Measurements from ENCODE around the gene TNNI3. TPM values are rescaled to one million over a fixed set of nuclear protein-coding genes. Genes with fewer than 3 reads are reported as not detected.

Gene TNNI3
- total RNA-seq, 1 experiment from 2014 or later = 0.92 TPM

- DNase-seq (ENCODE audit: low read depth) = peak; percentile 86
Measured at GRCh38 chr19:55147545-55148251, 9.8 kb downstream of the TNNI3 start.

GRCh38 chr19:55146705-55147273 is 10.7 kb downstream of the TNNI3 start:
- DNase-seq (ENCODE audit: low read depth) = no peak

GRCh38 chr19:55146078-55146704 is 11.3 kb downstream of the TNNI3 start:
- DNase-seq (ENCODE audit: low read depth) = no peak

GRCh38 chr19:55145232-55145631 is 12.3 kb downstream of the TNNI3 start:
- DNase-seq (ENCODE audit: low read depth) = no peak

- no peak for DNase-seq (ENCODE audit: low read depth)
Measured at GRCh38 chr19:55141696-55142095, 15.8 kb downstream of the TNNI3 start.

GRCh38 chr19:55137915-55138314 is 19.6 kb downstream of the TNNI3 start:
- no peak for DNase-seq (ENCODE audit: low read depth)

- no peak for DNase-seq (ENCODE audit: low read depth)
Measured at GRCh38 chr19:55136399-55137102, 21.0 kb downstream of the TNNI3 start.

- no peak for DNase-seq (ENCODE audit: low read depth)
Measured at GRCh38 chr19:55134736-55135135, 22.8 kb downstream of the TNNI3 start.

- no peak for DNase-seq (ENCODE audit: low read depth)
Measured at GRCh38 chr19:55133639-55134444, 23.7 kb downstream of the TNNI3 start.

GRCh38 chr19:55132453-55133129 is 24.9 kb downstream of the TNNI3 start:
- DNase-seq (ENCODE audit: low read depth) = no peak

GRCh38 chr19:55131421-55131820 is 26.1 kb downstream of the TNNI3 start:
- no peak for DNase-seq (ENCODE audit: low read depth)

- DNase-seq (ENCODE audit: low read depth) = no peak
Measured at GRCh38 chr19:55119053-55119452, 38.5 kb downstream of the TNNI3 start.

GRCh38 chr19:55118401-55118991 is 39.0 kb downstream of the TNNI3 start:
- peak; percentile 75 for DNase-seq (ENCODE audit: low read depth)

GRCh38 chr19:55117663-55118391 is 39.7 kb downstream of the TNNI3 start:
- peak; percentile 99 for DNase-seq (ENCODE audit: low read depth)

- no peak for DNase-seq (ENCODE audit: low read depth)
Measured at GRCh38 chr19:55116859-55117662, 40.5 kb downstream of the TNNI3 start, which contains the start of gene PPP1R12C. PPP1R12C (minus strand) TSS chr19:55117637; CDS start chr19:55117543, 94 bp downstream.

GRCh38 chr19:55116232-55116858 is 41.2 kb downstream of the TNNI3 start:
- DNase-seq (ENCODE audit: low read depth) = peak; percentile 57

GRCh38 chr19:55115446-55116065 is 42.0 kb downstream of the TNNI3 start:
- no peak for DNase-seq (ENCODE audit: low read depth)

Data from LHCN-M2 (cell line).